Eye (tissue), 1 donor: ENCODE data around the gene LBX1.
"Not testable (repeated sequence)": the region's sequence is repeated elsewhere in the genome, so short reads cannot be mapped to it uniquely, and the experiment has no call there.

Experiments used
- DNase-seq: peaks from one replicate; pipeline ENCODE4 v3.0.0-alpha.2; 2015

The LBX1 gene

DNA sequence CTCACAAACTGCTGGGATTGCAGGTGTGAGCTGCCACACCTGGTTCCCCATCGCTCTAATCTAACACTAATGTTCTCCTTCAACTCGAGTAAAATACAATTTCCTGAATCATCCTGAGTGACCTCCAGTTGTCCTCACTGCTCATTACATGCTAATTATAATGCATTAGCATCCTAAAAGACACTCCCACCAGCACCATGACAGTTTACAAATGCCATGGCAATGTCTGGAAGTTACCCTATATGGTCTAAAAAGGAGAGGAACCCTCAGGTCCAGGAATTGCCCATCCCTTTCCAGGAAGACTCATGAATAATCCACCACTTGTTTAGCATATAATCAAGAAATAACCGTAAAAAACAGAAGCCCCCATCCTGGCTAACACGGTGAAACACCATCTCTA, 26.6 kb downstream of the LBX1 start:
- DNase-seq = not testable (repeated sequence)

DNA sequence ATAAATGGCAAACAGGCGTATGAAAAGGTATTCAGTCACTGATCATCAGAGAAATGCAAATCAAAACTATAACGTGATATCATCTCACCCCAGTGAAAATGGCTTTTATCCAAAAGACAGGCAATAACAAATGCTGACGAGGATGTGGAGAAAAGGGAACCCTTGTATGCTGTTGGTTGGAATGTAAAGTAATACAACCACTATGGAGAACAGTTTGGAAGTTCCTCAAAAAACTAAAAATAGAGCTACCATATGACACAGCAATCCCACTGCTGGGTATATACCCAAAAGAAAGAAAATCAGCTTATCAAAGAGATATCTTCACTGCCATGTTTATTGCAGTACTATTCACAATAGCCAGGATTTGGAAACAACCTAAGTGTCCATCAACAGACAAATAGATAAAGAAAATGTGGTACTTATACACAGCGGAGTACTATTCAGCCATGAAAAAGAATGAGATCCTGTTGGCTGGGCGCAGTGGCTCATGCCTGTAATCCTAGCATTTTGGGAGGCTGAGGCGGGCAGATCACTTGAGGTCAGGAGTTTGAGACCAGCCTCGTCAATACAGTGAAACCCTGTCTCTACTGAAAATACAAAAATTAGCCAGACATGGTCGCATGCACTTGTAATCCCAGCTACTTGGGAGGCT, 30.8 kb downstream of the LBX1 start:
- not testable (repeated sequence) for DNase-seq

- DNase-seq = no peak
Observed at GRCh38 chr10:101195921-101196320, 33.3 kb downstream of the LBX1 start.

- no peak for DNase-seq
Observed at GRCh38 chr10:101189461-101190401, 39.5 kb downstream of the LBX1 start.

DNA sequence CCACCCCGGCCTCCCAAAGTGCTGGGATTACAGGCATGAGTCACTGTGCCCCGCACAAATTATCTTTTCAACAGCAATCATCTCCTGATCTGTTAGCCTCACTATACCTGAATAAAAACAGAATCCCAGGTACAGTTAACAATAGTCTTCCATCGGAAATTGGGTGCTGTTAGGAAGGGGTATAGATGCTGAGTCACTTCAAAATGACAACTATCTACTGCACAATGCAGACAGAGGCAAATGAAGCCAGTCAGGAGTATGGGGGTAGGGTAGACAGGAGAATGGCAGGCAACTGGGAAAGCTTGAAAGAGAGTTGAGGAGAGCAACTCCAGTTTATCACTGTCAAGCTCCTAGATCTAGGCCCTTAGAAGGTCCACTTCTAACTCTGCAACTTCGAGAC, 40.3 kb downstream of the LBX1 start:
- no peak for DNase-seq

DNA sequence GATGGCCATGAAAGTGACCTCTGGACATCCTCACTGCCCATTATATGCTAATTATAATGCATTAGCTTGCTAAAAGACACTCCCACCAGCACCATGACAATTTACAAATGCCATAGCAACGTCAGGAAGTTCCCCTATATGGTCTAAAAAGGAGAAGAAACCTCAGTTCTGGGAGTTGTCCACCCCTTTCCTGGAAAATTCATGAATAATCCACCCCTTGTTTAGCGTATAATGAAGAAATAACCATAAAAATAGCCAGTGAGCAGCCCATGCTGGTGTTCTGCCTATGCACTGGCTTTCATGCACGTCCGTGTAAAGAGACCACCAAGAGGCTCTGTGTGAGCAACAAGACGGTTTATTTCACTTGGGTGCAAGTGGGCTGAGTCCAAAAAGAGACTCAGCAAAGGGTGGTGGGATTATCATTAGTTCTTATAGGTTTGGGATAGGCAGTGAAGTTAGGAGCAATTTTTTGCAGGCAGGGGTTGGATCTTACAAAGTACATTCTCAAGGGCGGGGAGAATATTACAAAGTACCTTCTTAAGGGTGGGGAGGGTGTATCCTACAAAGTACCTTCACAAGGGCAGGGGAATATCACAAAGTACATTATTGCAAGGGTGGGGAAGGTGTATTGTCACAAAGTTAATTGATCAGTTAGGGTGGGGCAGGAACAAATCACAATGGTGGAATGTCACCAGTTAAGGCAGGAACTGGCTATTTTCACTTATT, 45.6 kb downstream of the LBX1 start:
- DNase-seq = no peak

DNA sequence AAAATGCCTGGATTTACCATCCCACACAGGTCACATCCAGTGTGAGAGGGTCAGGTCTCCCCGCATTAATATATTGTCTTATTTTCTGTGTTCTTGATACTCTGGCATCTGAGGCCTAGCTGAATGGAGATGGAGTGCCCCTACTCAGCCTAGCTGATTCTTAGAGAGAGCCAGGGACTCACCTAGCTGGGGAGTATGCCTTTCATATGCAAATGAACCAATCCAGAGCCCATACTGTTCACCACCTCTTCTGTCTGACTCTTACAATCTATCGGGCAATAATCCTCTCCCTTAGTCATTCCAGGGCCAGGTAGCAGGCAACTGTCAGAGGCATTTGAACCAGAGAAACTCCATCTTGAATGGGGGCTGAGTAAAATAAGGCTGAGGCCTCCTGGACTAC, 46.3 kb downstream of the LBX1 start:
- DNase-seq = no peak
